PFSK-1 (cell line): ENCODE data around the gene KISS1R.

ENCODE experiments used
- FOXP2 ChIP-seq: optimal IDR thresholded peaks from 2 replicates; pipeline ENCODE3; 2011; ENCODE audit warnings: borderline replicate concordance, control low read depth, inconsistent platforms; ENCODE audit not compliant: insufficient read depth; ENCODE audit errors: extremely low read length, extremely low read depth
- POLR2AphosphoS5 ChIP-seq: IDR thresholded peaks from 2 replicates; pipeline ENCODE4 v1.6.1; 2012; ENCODE audit warnings: low read depth, mild to moderate bottlenecking, control low read depth, low read length, moderate library complexity
- REST ChIP-seq, 2 experiments: IDR thresholded peaks; 2 replicates each; pipeline versions ENCODE4 v1.6.1 to v1.8.0; 2011 to 2012; ENCODE audit warnings: low read depth in 2 of 2, low read length in 2 of 2, control low read depth in 1 of 2, inconsistent platforms in 1 of 2, mild to moderate bottlenecking in 1 of 2, moderate library complexity in 1 of 2; ENCODE audit not compliant: insufficient read depth in 1 of 2
- SIN3A ChIP-seq: IDR thresholded peaks from 2 replicates; pipeline ENCODE4 v1.6.1; 2012; ENCODE audit warnings: mild to moderate bottlenecking, low read length, moderate library complexity, borderline replicate concordance; ENCODE audit not compliant: insufficient read depth
- TAF1 ChIP-seq: IDR thresholded peaks from 2 replicates; pipeline ENCODE4 v1.6.1; 2012; ENCODE audit warnings: low read length, control low read depth, borderline replicate concordance; ENCODE audit not compliant: insufficient read depth

KISS1R gene

GRCh38 chr19:960020-960419, 42.9 kb downstream of the KISS1R start:
- TF ChIP-seq SIN3A (no peak), FOXP2 (no peak), POLR2AphosphoS5 (no peak), TAF1 (no peak), REST (IDR thresholded peaks at IDR 0.05; ENCODE audit: insufficient read depth in 1 of 2, low read depth in 2 of 2, low read length in 2 of 2) (no peak)

- no peak for TF ChIP-seq POLR2AphosphoS5
- TF ChIP-seq TAF1: no peak
- no peak for TF ChIP-seq FOXP2
- TF ChIP-seq SIN3A: no peak
- TF ChIP-seq REST (IDR thresholded peaks at IDR 0.05; ENCODE audit: insufficient read depth in 1 of 2, low read depth in 2 of 2, low read length in 2 of 2): no peak
Observed at GRCh38 chr19:960601-960938, 43.4 kb downstream of the KISS1R start.

- TF ChIP-seq FOXP2 (peak; percentile 77), POLR2AphosphoS5 (no peak)
Observed at GRCh38 chr19:961866-962620, 44.9 kb downstream of the KISS1R start.

GRCh38 chr19:962683-963400, 45.7 kb downstream of the KISS1R start:
- TF ChIP-seq REST (IDR thresholded peaks at IDR 0.05; ENCODE audit: insufficient read depth in 1 of 2, low read depth in 2 of 2, low read length in 2 of 2) (no peak), TAF1 (no peak), SIN3A (no peak), FOXP2 (no peak), POLR2AphosphoS5 (no peak)

GRCh38 chr19:963486-963951, 46.4 kb downstream of the KISS1R start:
- TF ChIP-seq POLR2AphosphoS5 (no peak), SIN3A (no peak), FOXP2 (no peak), REST (IDR thresholded peaks at IDR 0.05; ENCODE audit: insufficient read depth in 1 of 2, low read depth in 2 of 2, low read length in 2 of 2) (no peak), TAF1 (no peak)
